Transverse colon (tissue), 3 donors: Measurements from ENCODE around the gene GABRB1.

Experiments used
- CTCF ChIP-seq, 5 experiments: fragments of 200-600 bp in 3 of 5; fragments of 450-650 bp in 2 of 5; sonication (generic) in 3 of 5; IDR thresholded peaks; 1 replicate in 2 of 5; 2 replicates in 3 of 5; pipeline ENCODE4 v1.5.1; 2016 to 2017; ENCODE audit warnings: antibody characterized with exemption in 5 of 5, inconsistent platforms in 3 of 5, mild to moderate bottlenecking in 2 of 5, moderate library complexity in 1 of 5
- EP300 ChIP-seq: sonication (generic); formaldehyde crosslinking; IDR thresholded peaks from one replicate; pipeline ENCODE4 v1.6.1; 2017; ENCODE audit warnings: antibody characterized with exemption, low read depth
- POLR2A ChIP-seq: fragments of 450-650 bp; IDR thresholded peaks from one replicate; pipeline ENCODE4 v1.6.1; 2016; ENCODE audit warnings: antibody characterized with exemption, mild to moderate bottlenecking, moderate library complexity

GRCh38 chr4:47040828-47041227 is 9.5 kb downstream of the GABRB1 start:
- TF ChIP-seq CTCF (IDR thresholded peaks at IDR 0.05) (no peak), POLR2A (no peak), EP300 (no peak)
